SK-N-SH (cell line): ENCODE measurements around the gene ST8SIA3. TPM values are rescaled to one million over a fixed set of nuclear protein-coding genes. Genes with fewer than 3 reads are reported as not detected.

Experiments used
- CTCF ChIA-PET: fragments of 300-600, 350-600 bp; formaldehyde crosslinking; extraction: SDS; loops from one replicate; lab custom pipeline; 2021; lab: Yijun Ruan, JAX
- POLR2A ChIA-PET: fragments of 350-600 bp; sonication (Branson Sonifier 250); formaldehyde crosslinking; extraction: SDS; loops from one replicate; lab custom pipeline; 2020; ENCODE audit warnings: antibody characterized with exemption, inconsistent platforms; lab: Yijun Ruan, JAX
- DNase-seq: peaks from one replicate; pipeline ENCODE4 v3.0.0; 2012
- H2AFZ ChIP-seq: fragments of 200-600 bp; sonication (generic); 2 replicates; pipeline ENCODE4 v1.8.1; 2016; ENCODE audit warnings: antibody characterized with exemption, mild to moderate bottlenecking, low read depth
- H3F3A ChIP-seq: fragments of 200-600 bp; sonication (generic); replicated peaks from 2 replicates; pipeline ENCODE3; 2016; ENCODE audit warnings: antibody characterized with exemption, mild to moderate bottlenecking; ENCODE audit not compliant: insufficient read depth
- H3K27ac ChIP-seq, 2 experiments: fragments of 200-500 bp in 1 of 2; fragments of 200-600 bp in 1 of 2; sonication (Bioruptor generic) in 1 of 2; sonication (generic), shearing (Covaris generic) in 1 of 2; 2 replicates each; pipeline versions ENCODE4 v1.5.1 to v1.6.1; 2014 to 2016; ENCODE audit warnings: low read depth in 2 of 2, inconsistent platforms in 1 of 2, low read length in 1 of 2, mild to moderate bottlenecking in 1 of 2, mixed read lengths in 1 of 2
- H3K27me3 ChIP-seq: fragments of 200-600 bp; sonication (generic), shearing (Covaris generic); 2 replicates; pipeline ENCODE4 v1.6.1; 2016; ENCODE audit warnings: mixed run types; ENCODE audit not compliant: insufficient read depth
- H3K36me3 ChIP-seq, 2 experiments: fragments of 200-500 bp in 1 of 2; fragments of 200-600 bp in 1 of 2; sonication (Bioruptor generic) in 1 of 2; sonication (generic) in 1 of 2; replicated peaks in 1 of 2; 2 replicates each; pipeline versions ENCODE3 to v1.5.1; 2014 to 2016; ENCODE audit warnings: low read length in 1 of 2, mild to moderate bottlenecking in 1 of 2; ENCODE audit not compliant: insufficient read depth in 2 of 2, control insufficient read depth in 1 of 2
- H3K4me1 ChIP-seq, 2 experiments: fragments of 200-500 bp in 1 of 2; fragments of 200-600 bp in 1 of 2; sonication (Bioruptor generic) in 1 of 2; sonication (generic), shearing (Covaris generic) in 1 of 2; 2 replicates each; pipeline versions ENCODE4 v1.5.1 to v1.6.1; 2014 to 2016; ENCODE audit warnings: low read depth in 1 of 2, low read length in 1 of 2, mixed run types in 1 of 2; ENCODE audit not compliant: insufficient read depth in 2 of 2, control insufficient read depth in 1 of 2
- H3K4me2 ChIP-seq: fragments of 200-600 bp; sonication (generic), shearing (Covaris generic); 2 replicates; pipeline ENCODE4 v1.6.1; 2017; ENCODE audit warnings: mixed run types
- H3K4me3 ChIP-seq, 2 experiments: fragments of 200-500 bp in 1 of 2; fragments of 200-600 bp in 1 of 2; sonication (Bioruptor generic) in 1 of 2; sonication (generic), shearing (Covaris generic) in 1 of 2; 2 replicates each; pipeline versions ENCODE4 v1.5.1 to v1.8.1; 2014 to 2016; ENCODE audit warnings: low read depth in 2 of 2, inconsistent platforms in 1 of 2, low read length in 1 of 2, mild to moderate bottlenecking in 1 of 2, mixed read lengths in 1 of 2, moderate library complexity in 1 of 2
- H3K79me2 ChIP-seq: fragments of 200-600 bp; sonication (generic); 2 replicates; pipeline ENCODE4 v1.8.1; 2017; ENCODE audit warnings: mild to moderate bottlenecking; ENCODE audit not compliant: insufficient read depth
- H3K9ac ChIP-seq: fragments of 200-600 bp; sonication (generic); 2 replicates; pipeline ENCODE4 v1.6.1; 2017; ENCODE audit warnings: mixed run types
- H3K9me2 ChIP-seq: fragments of 200-600 bp; sonication (generic); 2 replicates; pipeline ENCODE4 v1.6.1; 2017; ENCODE audit warnings: mixed run types
- H3K9me3 ChIP-seq: fragments of 200-600 bp; sonication (generic); 2 replicates; pipeline ENCODE4 v1.6.1; 2017; ENCODE audit warnings: mixed run types, mild to moderate bottlenecking, moderate library complexity
- H4K20me1 ChIP-seq: fragments of 200-600 bp; sonication (generic); 2 replicates; pipeline ENCODE4 v1.6.1; 2017; ENCODE audit warnings: mild to moderate bottlenecking, mixed run types; ENCODE audit not compliant: insufficient read depth
- ELF1 ChIP-seq: IDR thresholded peaks from 2 replicates; pipeline ENCODE4 v1.4.0; 2012
- EZH2phosphoT487 ChIP-seq: fragments of 200-600 bp; sonication (generic); IDR thresholded peaks from 2 replicates; pipeline ENCODE4 v1.6.1; 2017; ENCODE audit warnings: low read depth, mixed run types, mild to moderate bottlenecking, antibody characterized with exemption, moderate library complexity, borderline replicate concordance
- FOSL2 ChIP-seq: IDR thresholded peaks from 2 replicates; pipeline ENCODE4 v1.4.0; 2012; ENCODE audit warnings: low read depth, mild to moderate bottlenecking, moderate library complexity, borderline replicate concordance
- FOXM1 ChIP-seq: IDR thresholded peaks from 2 replicates; pipeline ENCODE4 v1.4.0; 2012; ENCODE audit warnings: low read depth, mild to moderate bottlenecking
- GABPA ChIP-seq: IDR thresholded peaks from 2 replicates; pipeline ENCODE4 v1.4.0; 2012; ENCODE audit warnings: low read depth, mild to moderate bottlenecking
- GATA2 ChIP-seq: sonication (generic); formaldehyde crosslinking; IDR thresholded peaks from 2 replicates; pipeline ENCODE4 v1.5.0; 2020; ENCODE audit warnings: mild to moderate bottlenecking, missing genetic modification reagents
- JUND ChIP-seq: IDR thresholded peaks from 2 replicates; pipeline ENCODE4 v1.4.0; 2012
- MEF2A ChIP-seq: IDR thresholded peaks from 2 replicates; pipeline ENCODE4 v1.4.0; 2012; ENCODE audit warnings: low read depth, borderline replicate concordance
- MXI1 ChIP-seq: IDR thresholded peaks from 2 replicates; pipeline ENCODE4 v1.6.1; 2012; ENCODE audit warnings: mild to moderate bottlenecking, low read depth, low read length, improper control_type of control experiment
- RFX5 ChIP-seq: IDR thresholded peaks from 2 replicates; pipeline ENCODE4 v1.6.1; 2012; ENCODE audit warnings: mild to moderate bottlenecking, improper control_type of control experiment, low read length
- SIN3A ChIP-seq: IDR thresholded peaks from 2 replicates; pipeline ENCODE4 v1.6.1; 2012; ENCODE audit warnings: low read depth, mild to moderate bottlenecking, low read length, moderate library complexity, borderline replicate concordance
- TAF1 ChIP-seq: IDR thresholded peaks from 2 replicates; pipeline ENCODE4 v1.6.1; 2012; ENCODE audit warnings: low read depth, mild to moderate bottlenecking, low read length, moderate library complexity, borderline replicate concordance
- TCF12 ChIP-seq: IDR thresholded peaks from 2 replicates; pipeline ENCODE4 v1.4.0; 2012
- TEAD4 ChIP-seq: IDR thresholded peaks from 2 replicates; pipeline ENCODE4 v1.4.0; 2012; ENCODE audit warnings: mild to moderate bottlenecking, borderline replicate concordance; ENCODE audit not compliant: insufficient read depth
- WGBS: methylation state at CpG from one replicate; pipeline ENCODE4 v1.1.6; 2017; ENCODE audit warnings: low lambda C conversion rate; 5-methylcytosine and 5-hydroxymethylcytosine counted together
- polyA plus RNA-seq, 3 experiments: library from polyadenylated mRNA; depleted of rRNA; stranded (reverse); fragments of >200 nt; gene quantifications; 2 replicates each; pipeline ENCODE4 v1.2.3, GENCODE V29; 2012
- TF ChIP-seq, protein P1 (sequence below): IDR thresholded peaks from 2 replicates; pipeline ENCODE4 v1.4.0; 2012; ENCODE audit warnings: low read depth, borderline replicate concordance
- TF ChIP-seq, protein P2 (sequence below): fragments of 200-600 bp; sonication (generic); IDR thresholded peaks from 2 replicates; pipeline ENCODE4 v1.6.1; 2017; ENCODE audit warnings: antibody characterized with exemption, mild to moderate bottlenecking, moderate library complexity

ST8SIA3 gene
- polyA plus RNA-seq, 1 of the 3 experiments (the other 2 are of a cell fraction) = 0.05 TPM

DNA sequence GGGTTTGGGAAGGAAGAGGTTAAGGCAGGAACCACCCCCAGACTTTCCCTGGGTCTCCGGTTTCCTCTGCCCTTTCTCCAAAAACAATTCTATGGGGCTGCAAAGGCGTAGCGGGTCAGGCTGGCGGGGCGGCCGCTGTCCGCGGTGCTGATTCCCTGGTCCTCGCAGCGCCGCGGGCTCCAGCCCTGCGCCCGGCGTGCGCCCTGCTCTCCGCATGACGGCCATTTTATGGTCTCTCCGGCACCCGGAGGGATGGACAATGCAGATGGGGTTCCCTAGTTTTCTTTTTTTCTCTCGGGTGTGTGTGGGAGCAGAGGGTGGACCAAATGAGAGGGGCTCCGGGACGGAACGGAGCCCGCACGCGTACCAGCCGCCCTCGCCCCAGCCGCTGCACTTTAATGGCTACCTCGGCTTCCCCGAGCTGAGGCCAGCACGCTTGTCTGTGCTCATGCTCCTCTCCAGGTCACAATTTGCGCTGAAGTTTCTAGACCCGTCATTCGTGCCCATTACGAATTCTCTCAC is 1.6 kb downstream of the ST8SIA3 start (continued):
- no peak for TF ChIP-seq SIN3A
- TF ChIP-seq GATA2 (CRISPR knock-in tag) = no peak

DNA sequence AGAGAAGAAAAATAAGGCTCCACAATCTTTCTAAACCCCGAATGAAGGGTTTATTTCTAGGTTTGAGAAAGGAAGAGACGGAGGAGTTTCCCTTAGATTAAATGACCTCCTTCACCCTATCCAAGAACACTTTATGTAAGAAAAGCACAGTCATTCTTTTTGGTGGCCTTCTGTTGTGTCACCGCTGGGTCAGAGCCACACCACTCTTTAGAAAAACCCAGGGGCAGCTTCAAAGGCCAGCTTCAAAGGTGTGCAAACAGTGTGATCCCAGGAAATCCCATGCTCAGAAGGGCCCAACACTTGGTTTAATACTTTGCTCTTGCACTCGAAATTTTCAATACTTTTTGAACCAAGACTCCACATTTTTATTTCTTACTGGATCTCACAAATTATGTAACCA is 7.1 kb downstream of the ST8SIA3 start:
- Histone ChIP-seq H3K4me3 (no peak overlapping the region), H3K9ac (no peak overlapping the region), H2AFZ (no peak overlapping the region), H3K9me3 (no peaks in the 10 kb centered on the region), H3K9me2 (no peaks in the 10 kb centered on the region), H3K27me3 (no peaks in the 10 kb centered on the region), H3K79me2 (no peaks in the 10 kb centered on the region), H3F3A (no peaks in the 10 kb centered on the region), H4K20me1 (no peaks in the 10 kb centered on the region), H3K36me3 (peaks cover 0 to 4% of the 10 kb centered on the region in 2 experiments), H3K4me1 (no peaks in the 10 kb centered on the region; a peak in 1 of 4 replicates), H3K4me2 (no peak overlapping the region), H3K27ac (no peak overlapping the region)
- ChIA-PET CTCF (no interaction called here), POLR2A (no interaction called here)
- TF ChIP-seq TCF12 (no peak), ELF1 (no peak), MEF2A (no peak), TEAD4 (no peak), JUND (no peak), FOXM1 (no peak), MXI1 (no peak), FOSL2 (no peak), GABPA (no peak), SIN3A (no peak), EZH2phosphoT487 (no peak), TAF1 (no peak), RFX5 (no peak)
- TF ChIP-seq, protein P1, sequence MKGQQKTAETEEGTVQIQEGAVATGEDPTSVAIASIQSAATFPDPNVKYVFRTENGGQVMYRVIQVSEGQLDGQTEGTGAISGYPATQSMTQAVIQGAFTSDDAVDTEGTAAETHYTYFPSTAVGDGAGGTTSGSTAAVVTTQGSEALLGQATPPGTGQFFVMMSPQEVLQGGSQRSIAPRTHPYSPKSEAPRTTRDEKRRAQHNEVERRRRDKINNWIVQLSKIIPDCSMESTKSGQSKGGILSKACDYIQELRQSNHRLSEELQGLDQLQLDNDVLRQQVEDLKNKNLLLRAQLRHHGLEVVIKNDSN = no peak
- TF ChIP-seq, protein P2, sequence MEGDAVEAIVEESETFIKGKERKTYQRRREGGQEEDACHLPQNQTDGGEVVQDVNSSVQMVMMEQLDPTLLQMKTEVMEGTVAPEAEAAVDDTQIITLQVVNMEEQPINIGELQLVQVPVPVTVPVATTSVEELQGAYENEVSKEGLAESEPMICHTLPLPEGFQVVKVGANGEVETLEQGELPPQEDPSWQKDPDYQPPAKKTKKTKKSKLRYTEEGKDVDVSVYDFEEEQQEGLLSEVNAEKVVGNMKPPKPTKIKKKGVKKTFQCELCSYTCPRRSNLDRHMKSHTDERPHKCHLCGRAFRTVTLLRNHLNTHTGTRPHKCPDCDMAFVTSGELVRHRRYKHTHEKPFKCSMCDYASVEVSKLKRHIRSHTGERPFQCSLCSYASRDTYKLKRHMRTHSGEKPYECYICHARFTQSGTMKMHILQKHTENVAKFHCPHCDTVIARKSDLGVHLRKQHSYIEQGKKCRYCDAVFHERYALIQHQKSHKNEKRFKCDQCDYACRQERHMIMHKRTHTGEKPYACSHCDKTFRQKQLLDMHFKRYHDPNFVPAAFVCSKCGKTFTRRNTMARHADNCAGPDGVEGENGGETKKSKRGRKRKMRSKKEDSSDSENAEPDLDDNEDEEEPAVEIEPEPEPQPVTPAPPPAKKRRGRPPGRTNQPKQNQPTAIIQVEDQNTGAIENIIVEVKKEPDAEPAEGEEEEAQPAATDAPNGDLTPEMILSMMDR = no peak
- DNase-seq = no peak
- WGBS = 9% methylated on average over 4 of the region's 4 CpGs
